HCT116 (cell line): ENCODE data around the gene SULT1C3.

ENCODE experiments used
- CTCF ChIP-seq, 3 experiments: fragments of 200-600 bp in 1 of 3; sonication (generic) in 1 of 3; IDR thresholded peaks in 2 of 3; conservative IDR thresholded peaks in 1 of 3; 2 replicates each; pipeline ENCODE4 v1.5.1; 2012 to 2017; ENCODE audit warnings: low read depth in 2 of 3, low read length in 2 of 3, antibody characterized with exemption in 1 of 3, borderline replicate concordance in 1 of 3, control low read depth in 1 of 3, mild to moderate bottlenecking in 1 of 3, mixed read lengths in 1 of 3, mixed run types in 1 of 3, moderate library complexity in 1 of 3; ENCODE audit not compliant: insufficient read depth in 1 of 3
- EZH2phosphoT487 ChIP-seq: fragments of 200-600 bp; IDR thresholded peaks from 2 replicates; pipeline ENCODE4 v1.6.1; 2018; ENCODE audit warnings: antibody characterized with exemption, borderline replicate concordance
- POLR2A ChIP-seq: IDR thresholded peaks from 2 replicates; pipeline ENCODE4 v1.7.0; 2011; ENCODE audit warnings: borderline replicate concordance; ENCODE audit not compliant: insufficient read depth, insufficient read length; ENCODE audit errors: extremely low read depth
- ZBTB33 ChIP-seq: IDR thresholded peaks from 2 replicates; pipeline ENCODE4 v1.6.1; 2011; ENCODE audit warnings: mild to moderate bottlenecking, low read length, moderate library complexity; ENCODE audit not compliant: insufficient replicate concordance; ENCODE audit errors: extremely low read depth
- ZNF274 ChIP-seq: fragments of 200-500 bp; sonication (Bioruptor generic); IDR thresholded peaks from 2 replicates; pipeline ENCODE4 v1.6.1; 2014; ENCODE audit warnings: mild to moderate bottlenecking, low read depth, low read length, inconsistent platforms

- TF ChIP-seq ZBTB33 (no peak), ZNF274 (no peak), CTCF (IDR thresholded peaks at IDR 0.05 in 2 of 3, conservative IDR thresholded peaks at IDR 0.05 in 1 of 3; ENCODE audit: borderline replicate concordance in 1 of 3, insufficient read depth in 1 of 3, low read depth in 2 of 3, low read length in 2 of 3) (no peak), EZH2phosphoT487 (no peak), POLR2A (no peak)
Measured at GRCh38 chr2:108239786-108240185, at the start of gene SULT1C3.
